Smooth muscle cell (in vitro differentiated cells): ENCODE data around the gene SLC39A13. TPM values are rescaled to one million over a fixed set of nuclear protein-coding genes. Genes with fewer than 3 reads are reported as not detected.

Source experiments
- DNase-seq: peaks from one replicate; lab custom pipeline; 2025; ENCODE audit not compliant: unreplicated experiment; lab: John Stamatoyannopoulos, UW
- H2AFZ ChIP-seq: fragments of 200-600 bp; sonication (generic); 2 replicates; pipeline ENCODE4 v1.6.0; 2016; ENCODE audit warnings: antibody characterized with exemption, low read depth, mild to moderate bottlenecking
- H3F3A ChIP-seq: fragments of 200-600 bp; sonication (generic); 2 replicates; pipeline ENCODE4 v1.6.0; 2017; ENCODE audit warnings: antibody characterized with exemption, low read depth
- H3K27ac ChIP-seq: fragments of 200-600 bp; sonication (generic); 2 replicates; pipeline ENCODE4 v1.5.1; 2016; ENCODE audit warnings: low read depth, mild to moderate bottlenecking
- H3K27me3 ChIP-seq: fragments of 200-600 bp; sonication (generic); 2 replicates; pipeline ENCODE4 v1.6.1; 2016; ENCODE audit warnings: low read depth, mild to moderate bottlenecking
- H3K36me3 ChIP-seq: fragments of 200-600 bp; sonication (generic); 2 replicates; pipeline ENCODE4 v1.5.1; 2016; ENCODE audit warnings: low read depth
- H3K4me1 ChIP-seq: fragments of 200-600 bp; sonication (generic); 2 replicates; pipeline ENCODE4 v1.5.1; 2016; ENCODE audit warnings: low read depth
- H3K4me2 ChIP-seq: fragments of 200-600 bp; sonication (generic); 2 replicates; pipeline ENCODE4 v1.6.0; 2016; ENCODE audit warnings: mild to moderate bottlenecking
- H3K4me3 ChIP-seq: fragments of 200-600 bp; sonication (generic); 2 replicates; pipeline ENCODE4 v1.5.1; 2016; ENCODE audit warnings: mild to moderate bottlenecking
- H3K79me2 ChIP-seq: fragments of 200-600 bp; sonication (generic); 2 replicates; pipeline ENCODE4 v1.6.0; 2016; ENCODE audit warnings: low read depth, mild to moderate bottlenecking
- H3K9ac ChIP-seq: fragments of 200-600 bp; sonication (generic); 2 replicates; pipeline ENCODE4 v1.6.0; 2016; ENCODE audit warnings: low read depth
- H3K9me3 ChIP-seq: fragments of 200-600 bp; sonication (generic); replicated peaks from 2 replicates; pipeline ENCODE4 v1.5.1; 2016; ENCODE audit warnings: low read depth
- H4K20me1 ChIP-seq: fragments of 200-600 bp; sonication (generic); 2 replicates; pipeline ENCODE4 v1.6.0; 2016; ENCODE audit warnings: low read depth
- CTCF ChIP-seq: fragments of 200-600 bp; sonication (generic); IDR thresholded peaks from 2 replicates; pipeline ENCODE4 v1.5.1; 2017; ENCODE audit warnings: borderline replicate concordance, mild to moderate bottlenecking, antibody characterized with exemption; ENCODE audit not compliant: insufficient read depth, poor library complexity, severe bottlenecking
- WGBS: methylation state at CpG from one replicate; pipeline ENCODE4 v1.1.7; 2016; ENCODE audit warnings: low lambda C conversion rate; 5-methylcytosine and 5-hydroxymethylcytosine counted together
- polyA plus RNA-seq: library from polyadenylated mRNA; unstranded; fragments of >200 nt; fragmentation: Nextera tagmentation; extraction: Ambion mirVana; gene quantifications from 2 replicates; pipeline ENCODE4 v1.2.1, GENCODE V29; 2016
- total RNA-seq: library from RNA; depleted of rRNA; stranded (reverse); fragments of >200 nt; gene quantifications from 2 replicates; pipeline ENCODE4 v1.2.3, GENCODE V29; 2014

Gene SLC39A13
- total and polyA plus RNA-seq, 2 experiments from 2014 or later = 56.9 to 143 TPM

- 97% methylated on average over 25 of the region's 25 CpGs for WGBS
- no peak for TF ChIP-seq CTCF
- H3K4me1 ChIP-seq = peaks cover 5% of the 10 kb centered on the region
- no peaks in the 10 kb centered on the region for H3K9me3 ChIP-seq
- H3K79me2 ChIP-seq = no peaks in the 10 kb centered on the region
- no peak overlapping the region for H3K4me2 ChIP-seq
- DNase-seq = no peak
- H3K36me3 ChIP-seq = no peaks in the 10 kb centered on the region
- H3K9ac ChIP-seq = no peak overlapping the region
- H2AFZ ChIP-seq = no peak overlapping the region
- H4K20me1 ChIP-seq = no peaks in the 10 kb centered on the region
- no peaks in the 10 kb centered on the region for H3K27me3 ChIP-seq
- H3K27ac ChIP-seq = no peak overlapping the region
- H3K4me3 ChIP-seq = no peak overlapping the region
- no peaks in the 10 kb centered on the region for H3F3A ChIP-seq
These were observed 13.0 kb upstream of the SLC39A13 start for GRCh38 chr11:47395223-47396048.

GRCh38 chr11:47396049-47396320 lies 12.4 kb upstream of the SLC39A13 start:
- Histone ChIP-seq H3K9ac (no peak overlapping the region), H4K20me1 (no peaks in the 10 kb centered on the region), H3K27ac (no peak overlapping the region), H3K4me2 (no peak overlapping the region), H3K36me3 (no peaks in the 10 kb centered on the region), H3K27me3 (no peaks in the 10 kb centered on the region), H3F3A (peaks cover 3% of the 10 kb centered on the region), H3K79me2 (no peaks in the 10 kb centered on the region), H2AFZ (no peak overlapping the region), H3K9me3 (no peaks in the 10 kb centered on the region), H3K4me1 (peaks cover 8% of the 10 kb centered on the region), H3K4me3 (no peak overlapping the region)
- WGBS = 95% methylated on average over 3 of the region's 3 CpGs
- no peak for TF ChIP-seq CTCF
- DNase-seq = no peak

- no peak overlapping the region for H3K4me2 ChIP-seq
- no peak overlapping the region for H3K9ac ChIP-seq
- no peak overlapping the region for H3K27ac ChIP-seq
- no peak overlapping the region for H2AFZ ChIP-seq
- TF ChIP-seq CTCF = no peak
- 94% methylated on average over 3 of the region's 3 CpGs for WGBS
- no peak overlapping the region for H3K4me3 ChIP-seq
- H3K79me2 ChIP-seq = no peaks in the 10 kb centered on the region
- DNase-seq = no peak
- H3K9me3 ChIP-seq = no peaks in the 10 kb centered on the region
- H3K4me1 ChIP-seq = peaks cover 8% of the 10 kb centered on the region
- H3K27me3 ChIP-seq = no peaks in the 10 kb centered on the region
- no peaks in the 10 kb centered on the region for H4K20me1 ChIP-seq
- H3K36me3 ChIP-seq = no peaks in the 10 kb centered on the region
- peaks cover 6% of the 10 kb centered on the region for H3F3A ChIP-seq
These were observed 10.4 kb upstream of the SLC39A13 start for GRCh38 chr11:47398011-47398410.

- Histone ChIP-seq H3F3A (peaks cover 6% of the 10 kb centered on the region), H2AFZ (no peak overlapping the region), H3K79me2 (no peaks in the 10 kb centered on the region), H3K9me3 (no peaks in the 10 kb centered on the region), H3K4me3 (no peak overlapping the region), H3K27me3 (no peaks in the 10 kb centered on the region), H3K4me1 (peaks cover 8% of the 10 kb centered on the region), H4K20me1 (no peaks in the 10 kb centered on the region), H3K4me2 (no peak overlapping the region), H3K9ac (no peak overlapping the region), H3K36me3 (no peaks in the 10 kb centered on the region), H3K27ac (no peak overlapping the region)
- WGBS = 64% methylated on average over 1 of the region's 1 CpG
- no peak for DNase-seq
- no peak for TF ChIP-seq CTCF
These were observed 9.8 kb upstream of the SLC39A13 start for GRCh38 chr11:47398551-47398950.
